ENCODE data around the gene MED8. TPM values are rescaled to one million over a fixed set of nuclear protein-coding genes. Genes with fewer than 3 reads are reported as not detected.

The MED8 gene
- total and polyA plus RNA-seq, 2 of the 4 experiments (the other 2 are of a cell fraction): 61.1 to 120 TPM

DNA sequence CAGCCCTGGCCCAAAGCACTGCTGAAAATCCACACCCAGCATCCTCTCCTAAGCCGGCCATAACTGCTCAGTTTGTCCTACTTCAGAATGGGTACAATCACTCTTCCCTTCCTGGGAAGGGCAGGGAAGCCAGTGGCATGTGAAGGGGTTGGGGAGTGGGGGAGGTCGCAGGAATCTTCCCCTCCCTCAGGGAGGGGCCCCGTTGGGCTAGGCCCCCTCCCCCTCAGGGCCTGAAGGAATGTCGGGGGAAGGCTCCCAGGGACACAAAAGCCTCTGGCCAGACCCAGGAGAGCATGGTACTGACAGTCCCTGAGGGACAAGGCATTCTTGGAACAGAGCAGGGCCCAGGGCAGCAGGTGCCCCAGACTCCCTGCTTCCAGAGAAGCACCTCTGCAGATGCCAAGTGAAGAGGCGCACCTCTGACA is 23.0 kb downstream of the MED8 start (continued):
- TF ChIP-seq, protein P1, sequence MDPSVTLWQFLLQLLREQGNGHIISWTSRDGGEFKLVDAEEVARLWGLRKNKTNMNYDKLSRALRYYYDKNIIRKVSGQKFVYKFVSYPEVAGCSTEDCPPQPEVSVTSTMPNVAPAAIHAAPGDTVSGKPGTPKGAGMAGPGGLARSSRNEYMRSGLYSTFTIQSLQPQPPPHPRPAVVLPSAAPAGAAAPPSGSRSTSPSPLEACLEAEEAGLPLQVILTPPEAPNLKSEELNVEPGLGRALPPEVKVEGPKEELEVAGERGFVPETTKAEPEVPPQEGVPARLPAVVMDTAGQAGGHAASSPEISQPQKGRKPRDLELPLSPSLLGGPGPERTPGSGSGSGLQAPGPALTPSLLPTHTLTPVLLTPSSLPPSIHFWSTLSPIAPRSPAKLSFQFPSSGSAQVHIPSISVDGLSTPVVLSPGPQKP (IDR thresholded peaks at IDR 0.05; ENCODE audit: borderline replicate concordance, low read depth, low read length): no peak
- TF ChIP-seq RFX5 (IDR thresholded peaks at IDR 0.05; ENCODE audit: low read depth, low read length) (no peak), CHD1 (IDR thresholded peaks at IDR 0.05; ENCODE audit: low read depth, low read length) (no peak)

DNA sequence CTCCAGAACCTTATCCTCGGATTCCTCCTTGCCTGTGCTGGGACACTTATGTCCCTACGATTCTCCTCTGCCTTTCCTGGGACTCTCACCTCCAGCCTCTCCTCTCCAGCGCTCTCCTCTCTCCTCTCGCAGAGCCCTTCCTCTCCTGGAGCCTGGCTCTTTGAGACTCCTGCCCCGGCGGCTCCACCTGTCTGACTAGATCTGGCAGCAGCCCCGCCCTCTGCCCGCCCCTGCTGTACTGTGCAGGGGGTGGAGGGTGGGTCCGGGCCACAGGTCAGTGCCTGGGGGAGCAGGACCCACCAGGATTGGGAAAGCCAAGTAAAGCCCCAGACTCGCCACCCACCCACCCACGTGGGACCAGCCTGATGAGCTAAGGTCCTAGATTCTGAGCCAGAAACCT is 23.4 kb downstream of the MED8 start:
- no peak overlapping the region for H4K5ac ChIP-seq (ENCODE audit: low read depth, low read length)
- H3K56ac ChIP-seq (ENCODE audit: extremely low read depth, insufficient read depth, low read length): no peak overlapping the region
- peak overlapping the region; percentile 99 for H2AK5ac ChIP-seq (ENCODE audit: low read depth, low read length)
- peak overlapping the region; percentile 6 to 90; a peak in 2 of 4 replicates for H4K8ac ChIP-seq (ENCODE audit: low read depth in 2 of 2, low read length in 2 of 2)
- peak overlapping the region; percentile 100 for H2AK9ac ChIP-seq (replicated peaks; ENCODE audit: low read depth, low read length, poor library complexity)
- in situ Hi-C loops (cut with MboI; ENCODE audit: low sequenced_read_pairs) (no loop called here), intact Hi-C loops (cut with micrococcal nuclease) (no loop called here), dilution Hi-C loops (cut with HindIII; ENCODE audit: low sequenced_read_pairs, unreplicated experiment) (no loop called here)
- DNase-seq (no peak), ATAC-seq (ENCODE audit: low read depth) (no peak)
- no peaks in the 10 kb centered on the region for H3K9me3 ChIP-seq (ENCODE audit: control insufficient read depth, insufficient read depth, low read length)
- H3K27ac ChIP-seq (ENCODE audit: insufficient read depth, low read length): peak overlapping the region; percentile 93
- peaks cover 25% of the 10 kb centered on the region for H4K20me1 ChIP-seq (ENCODE audit: insufficient read depth, low read length)
- 53% methylated on average over 2 of the region's 11 CpGs; no CpG with 5 or more reads in 1 of the 2 experiments for WGBS, 2 experiments (ENCODE audit: extremely low coverage in 2 of 2, insufficient read length in 1 of 2)
- no peaks in the 10 kb centered on the region for H3K27me3 ChIP-seq (ENCODE audit: control insufficient read depth, insufficient read depth, low read length)
- H2BK5ac ChIP-seq (ENCODE audit: low read depth, low read length, poor library complexity, severe bottlenecking): no peak overlapping the region
- peak overlapping the region; percentile 22; the same call in 1 of the 2 replicates for H3K4me2 ChIP-seq (ENCODE audit: low read depth, low read length)
- no peak overlapping the region for H3K18ac ChIP-seq (ENCODE audit: low read depth, low read length)
- no peak overlapping the region for H3K4me3 ChIP-seq (ENCODE audit: insufficient read depth, low read depth, low read length)
- peaks cover 13% of the 10 kb centered on the region for H3K4me1 ChIP-seq (ENCODE audit: control insufficient read depth, insufficient read depth, low read length)
- H3K4ac ChIP-seq (ENCODE audit: low read depth, low read length): peak overlapping the region; percentile 99
- no peak overlapping the region for H2AFZ ChIP-seq (replicated peaks; ENCODE audit: low read length, poor library complexity)
- peaks cover 40% of the 10 kb centered on the region for H3K36me3 ChIP-seq (ENCODE audit: control insufficient read depth, insufficient read depth, low read length)
- peak overlapping the region; percentile 8; the same call in 1 of the 2 replicates for H3K9ac ChIP-seq (ENCODE audit: low read depth, low read length)
- no peak overlapping the region for H2BK15ac ChIP-seq (ENCODE audit: low read depth, low read length)
- peaks cover 15% of the 10 kb centered on the region; the same call in 1 of the 2 replicates for H3K9me1 ChIP-seq (ENCODE audit: insufficient read depth, low read length)
- peak overlapping the region; percentile 11 for H2BK120ac ChIP-seq (ENCODE audit: low read depth, low read length)
- peak overlapping the region; percentile 99 for H3K14ac ChIP-seq (replicated peaks; ENCODE audit: low read depth, low read length)
- no peak overlapping the region for H2BK20ac ChIP-seq (ENCODE audit: low read depth, low read length)
- no TSS peak for BruUV-seq (replicated peaks)
- H3K79me1 ChIP-seq (ENCODE audit: low read depth in 1 of 2, low read length in 2 of 2): peaks cover 23 to 75% of the 10 kb centered on the region in 2 experiments
- no peak overlapping the region for H3K23ac ChIP-seq (ENCODE audit: low read depth, low read length)
- CTCF ChIA-PET: no interaction called here
- no peak overlapping the region for H4K91ac ChIP-seq (ENCODE audit: insufficient read depth, low read depth, low read length)
- POLR2A ChIA-PET (ENCODE audit: unreplicated experiment): interaction anchor here (0.6 kb wide), 1 partner anchor 112 kb away, joined by 4 read pairs; no protein-coding TSS in a partner anchor
- TF ChIP-seq CEBPB (IDR thresholded peaks at IDR 0.05; ENCODE audit: low read depth, low read length): no peak
- TF ChIP-seq RAD21 (IDR thresholded peaks at IDR 0.05; ENCODE audit: low read length): no peak
- TF ChIP-seq NFE2L2 (IDR thresholded peaks at IDR 0.05; ENCODE audit: low read depth, low read length): no peak
- no peak for TF ChIP-seq POLR2A (IDR thresholded peaks at IDR 0.05; ENCODE audit: low read depth, low read length)
- no peak for TF ChIP-seq RFX5 (IDR thresholded peaks at IDR 0.05; ENCODE audit: low read depth, low read length)
- no peak for TF ChIP-seq CHD1 (IDR thresholded peaks at IDR 0.05; ENCODE audit: low read depth, low read length)
- TF ChIP-seq SMC3 (IDR thresholded peaks at IDR 0.05; ENCODE audit: low read depth, low read length): no peak
- TF ChIP-seq, protein P1 (IDR thresholded peaks at IDR 0.05; ENCODE audit: borderline replicate concordance, low read depth, low read length): no peak
- TF ChIP-seq, protein P2, sequence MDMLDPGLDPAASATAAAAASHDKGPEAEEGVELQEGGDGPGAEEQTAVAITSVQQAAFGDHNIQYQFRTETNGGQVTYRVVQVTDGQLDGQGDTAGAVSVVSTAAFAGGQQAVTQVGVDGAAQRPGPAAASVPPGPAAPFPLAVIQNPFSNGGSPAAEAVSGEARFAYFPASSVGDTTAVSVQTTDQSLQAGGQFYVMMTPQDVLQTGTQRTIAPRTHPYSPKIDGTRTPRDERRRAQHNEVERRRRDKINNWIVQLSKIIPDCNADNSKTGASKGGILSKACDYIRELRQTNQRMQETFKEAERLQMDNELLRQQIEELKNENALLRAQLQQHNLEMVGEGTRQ (IDR thresholded peaks at IDR 0.05; ENCODE audit: low read depth, low read length): no peak
- TF ChIP-seq MAZ (IDR thresholded peaks at IDR 0.05; ENCODE audit: borderline replicate concordance, low read depth, low read length): no peak
- no peak for TF ChIP-seq BHLHE40 (IDR thresholded peaks at IDR 0.05; ENCODE audit: low read depth, low read length)
- no peak for TF ChIP-seq FOS (IDR thresholded peaks at IDR 0.05; ENCODE audit: low read depth, low read length)
- TF ChIP-seq RCOR1 (IDR thresholded peaks at IDR 0.05; ENCODE audit: insufficient replicate concordance, low read length): no peak

Data from IMR-90 (cell line).